Renal pelvis (tissue), 4 donors: Measurements from ENCODE around the gene RAB4A. TPM values are rescaled to one million over a fixed set of nuclear protein-coding genes. Genes with fewer than 3 reads are reported as not detected.
A peak's percentile ranks its signal among the peaks of the same experiment; 100 is the strongest.

ENCODE experiments used
- DNase-seq: peaks from one replicate; pipeline ENCODE4 v3.0.0-alpha.2; 2013
- polyA plus RNA-seq, 3 donors: library from polyadenylated mRNA; unstranded; fragments of 120-200 nt; gene quantifications; one replicate each; pipeline ENCODE4 v1.2.1, GENCODE V29; 2013; ENCODE audit not compliant: insufficient read length in 3 of 3

The RAB4A gene
- polyA plus RNA-seq, 3 donors: 51.9 to 62.5 (median 52.8) TPM

DNA sequence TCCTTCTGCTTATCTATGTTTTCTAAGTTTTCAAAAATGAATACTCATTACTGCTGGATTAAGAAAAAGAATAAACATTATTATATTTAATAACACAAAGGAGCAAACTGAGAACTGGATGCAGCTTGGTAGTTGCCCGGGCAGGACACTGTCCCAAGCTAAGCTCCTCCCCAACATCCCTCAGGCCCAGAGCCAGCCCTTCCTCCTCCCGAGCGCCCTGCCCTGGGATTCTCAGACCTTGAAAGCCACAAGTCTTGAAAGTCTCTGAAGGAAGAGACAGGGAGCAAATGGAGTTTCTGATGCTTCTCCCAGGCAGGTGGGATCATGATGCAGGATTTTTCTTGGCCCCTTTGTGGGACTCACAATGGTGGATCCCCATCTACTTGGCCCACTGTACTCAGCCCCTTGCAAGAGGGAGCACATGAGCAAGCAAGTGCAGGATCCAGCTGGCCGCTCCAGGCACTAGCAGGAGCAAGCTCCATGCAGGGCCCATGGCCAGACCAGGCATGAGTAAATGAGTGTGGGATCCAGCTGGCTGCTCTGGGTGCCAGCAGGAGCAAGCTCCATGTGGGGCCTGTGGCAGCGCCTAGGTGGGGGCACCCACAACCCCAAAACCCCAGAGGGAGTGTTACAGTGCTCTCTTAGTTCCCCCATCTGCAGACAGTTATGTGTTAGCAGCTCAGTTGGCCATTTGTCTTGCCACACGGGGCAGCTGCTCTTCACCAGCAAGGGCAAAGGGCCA is 32.1 kb upstream of the RAB4A start:
- no peak for DNase-seq

DNA sequence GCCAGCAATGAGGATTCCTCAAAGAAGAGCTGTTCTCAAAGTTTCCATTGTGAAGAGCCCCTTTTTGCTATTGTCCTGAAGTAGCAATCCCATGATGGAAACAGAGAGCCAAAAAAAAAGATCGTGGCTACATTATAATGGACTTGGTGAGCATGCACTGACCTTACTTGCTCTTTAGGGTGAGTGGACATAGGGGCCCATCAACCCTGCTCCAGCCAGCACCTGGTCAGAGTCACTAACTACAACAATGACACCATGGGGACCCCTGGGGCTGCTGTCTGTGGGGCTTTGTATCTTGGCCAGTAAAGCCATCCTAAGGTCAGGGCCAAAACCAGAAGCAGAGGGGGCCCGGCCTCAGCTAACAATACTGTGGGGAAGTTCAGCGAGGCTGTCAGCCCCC is 30.4 kb upstream of the RAB4A start:
- DNase-seq: no peak

DNA sequence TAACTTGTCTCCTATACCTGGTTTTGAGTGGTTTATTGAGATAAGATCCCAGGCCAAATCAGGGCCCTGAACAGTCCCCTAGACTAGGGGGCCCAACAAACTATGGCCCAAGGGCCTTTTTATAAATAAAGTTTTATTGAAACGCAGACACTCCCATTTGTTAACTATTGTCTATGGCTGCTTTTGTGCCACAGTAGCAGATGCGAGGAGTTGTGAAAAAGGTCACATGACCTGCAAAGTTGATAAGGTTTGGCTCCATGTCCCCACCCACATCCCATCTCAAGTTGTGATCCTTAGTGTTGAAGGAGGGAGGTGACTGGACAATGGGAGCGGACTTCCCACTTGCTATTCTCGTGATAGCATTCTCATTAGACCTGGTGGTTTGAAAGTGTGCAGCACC is 29.5 kb upstream of the RAB4A start:
- no peak for DNase-seq

DNA sequence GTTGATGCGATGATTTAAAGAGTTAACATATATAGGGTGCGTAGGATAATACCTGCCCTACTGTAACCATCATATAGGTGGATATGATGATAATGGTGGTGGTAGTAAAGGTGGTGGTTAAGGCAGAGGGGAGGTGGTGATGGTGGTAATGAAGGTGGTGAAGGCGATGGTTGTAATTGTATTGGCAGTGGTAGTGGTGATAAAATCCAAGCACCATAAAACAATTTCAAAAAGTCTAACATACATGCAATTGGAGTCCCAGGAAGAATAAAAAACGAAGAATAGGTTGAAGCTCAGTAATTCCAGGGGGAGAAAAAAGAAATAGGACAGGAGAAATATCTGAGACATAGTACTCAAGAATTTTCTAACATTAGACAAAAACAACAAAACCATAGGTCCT is 27.3 kb upstream of the RAB4A start:
- no peak for DNase-seq

DNA sequence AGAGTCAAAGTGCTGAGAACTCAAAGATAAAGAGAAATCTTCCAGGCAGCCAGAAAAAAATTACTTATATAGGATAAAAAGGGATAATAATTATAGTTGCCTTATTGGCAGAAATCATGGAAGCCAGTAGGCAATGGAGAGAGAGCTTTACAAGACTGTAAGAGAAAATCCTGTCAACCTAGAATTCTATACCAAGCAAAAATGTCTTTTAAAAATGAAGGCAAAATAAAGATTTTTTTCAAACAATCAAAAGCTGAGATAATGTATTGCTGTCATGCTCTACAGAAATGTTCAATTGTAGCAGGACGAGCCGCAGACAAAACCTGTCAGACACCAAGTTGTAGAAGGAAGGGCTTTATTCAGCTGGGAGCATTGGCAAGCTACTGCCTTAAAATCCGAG is 26.8 kb upstream of the RAB4A start:
- no peak for DNase-seq

DNA sequence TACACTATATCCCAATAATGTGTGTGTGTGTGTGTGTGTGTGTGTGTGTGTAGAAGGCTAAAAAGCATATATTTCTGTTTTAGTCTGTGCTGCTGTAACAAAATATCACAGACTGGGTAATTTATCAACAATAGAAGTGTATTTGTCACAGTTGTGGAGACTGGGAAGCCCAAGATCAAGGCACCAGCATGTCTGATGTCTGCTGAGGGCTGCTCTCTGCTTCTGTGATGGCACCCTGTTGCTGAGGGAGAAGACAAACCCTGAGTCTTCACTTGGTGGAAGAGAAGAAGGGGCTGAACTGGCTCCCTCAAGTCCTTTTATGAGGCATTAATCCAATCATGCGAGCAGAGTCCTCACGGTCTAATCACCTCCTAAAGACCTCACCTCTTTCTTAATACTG is 23.0 kb upstream of the RAB4A start:
- no peak for DNase-seq

DNA sequence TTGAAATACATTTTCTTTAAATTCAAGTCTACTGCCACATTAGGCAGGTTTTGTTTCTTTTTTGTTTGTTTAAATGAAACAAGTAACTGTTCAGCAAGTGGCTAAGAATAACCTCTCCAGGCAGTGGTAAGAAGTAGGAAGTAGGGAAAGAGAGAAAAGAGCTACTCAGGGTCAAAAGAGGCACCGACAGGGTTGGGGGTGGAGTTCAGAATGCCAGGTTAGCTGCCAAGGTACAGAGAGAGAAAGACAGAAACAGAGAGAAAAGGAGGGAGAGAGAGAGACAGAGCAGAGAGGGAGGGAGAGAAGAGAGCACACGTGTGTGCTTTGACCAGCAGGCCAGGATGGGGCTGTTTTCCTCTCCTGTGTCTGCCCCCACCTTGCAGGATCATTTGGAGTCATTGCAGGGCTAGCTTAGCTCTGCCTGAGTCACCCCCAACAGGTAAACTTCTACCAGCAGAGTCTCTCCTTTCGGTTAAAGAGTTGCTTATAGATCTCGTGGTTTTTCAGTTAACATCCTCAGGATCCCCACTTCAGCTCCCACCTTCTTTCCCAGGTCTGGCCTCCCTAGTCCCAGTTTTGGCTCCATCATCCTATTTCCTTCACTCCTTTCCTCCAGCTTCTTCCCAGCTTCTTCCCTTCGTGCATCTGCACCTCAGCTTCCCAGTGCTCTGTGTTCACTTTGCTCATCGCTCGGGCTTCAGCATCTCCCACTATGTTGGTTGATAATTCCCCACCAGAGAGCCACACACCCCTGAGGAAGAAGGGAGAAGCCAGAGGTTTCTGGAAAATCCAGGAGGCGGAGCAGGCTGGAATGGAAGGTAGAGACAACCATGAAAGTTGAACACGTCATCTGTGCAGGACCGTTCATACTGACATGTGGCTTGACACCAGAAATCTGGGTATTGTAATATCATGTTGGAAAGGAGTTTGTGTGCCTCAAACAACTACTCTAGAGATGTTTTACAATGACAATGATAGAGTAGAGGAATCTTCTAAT is 21.8 kb upstream of the RAB4A start:
- DNase-seq: no peak

DNA sequence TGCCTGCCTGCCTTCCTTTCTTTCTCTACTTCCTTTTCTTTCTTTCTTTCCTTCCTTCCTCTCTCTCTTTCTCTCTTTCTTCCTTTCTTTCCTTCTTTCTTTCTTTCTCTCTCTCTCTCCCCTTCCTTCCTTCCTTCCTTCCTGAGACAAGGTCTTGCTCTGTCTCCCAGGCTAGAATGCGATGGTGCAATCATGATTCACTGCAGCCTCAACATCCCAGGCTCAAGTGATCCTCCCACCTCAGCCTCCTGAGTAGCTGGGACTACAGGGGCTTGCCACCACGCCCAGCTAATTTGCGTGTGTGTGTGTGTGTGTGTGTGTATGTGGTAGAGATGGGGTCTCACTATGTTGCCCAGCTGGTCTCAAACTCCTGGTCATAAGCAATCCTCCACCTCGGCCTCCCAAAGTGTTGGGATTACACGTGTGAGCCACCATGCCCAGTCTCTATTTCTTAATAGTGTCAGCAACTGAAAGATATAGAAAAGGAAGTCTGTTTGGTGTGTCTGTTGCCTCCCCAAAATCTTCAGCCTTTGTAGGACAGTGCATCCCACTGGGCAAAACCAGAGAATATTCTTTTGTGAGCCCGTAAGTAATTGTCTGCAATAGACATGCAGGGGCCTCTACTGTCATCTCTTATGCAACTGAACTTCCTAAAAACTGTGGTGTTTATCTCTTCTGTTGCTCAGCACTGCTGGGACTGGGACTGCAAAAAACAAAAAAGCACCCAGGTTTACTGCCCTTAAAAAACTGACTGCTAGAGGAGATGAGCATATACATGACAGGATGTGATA is 20.9 kb upstream of the RAB4A start:
- no peak for DNase-seq

DNA sequence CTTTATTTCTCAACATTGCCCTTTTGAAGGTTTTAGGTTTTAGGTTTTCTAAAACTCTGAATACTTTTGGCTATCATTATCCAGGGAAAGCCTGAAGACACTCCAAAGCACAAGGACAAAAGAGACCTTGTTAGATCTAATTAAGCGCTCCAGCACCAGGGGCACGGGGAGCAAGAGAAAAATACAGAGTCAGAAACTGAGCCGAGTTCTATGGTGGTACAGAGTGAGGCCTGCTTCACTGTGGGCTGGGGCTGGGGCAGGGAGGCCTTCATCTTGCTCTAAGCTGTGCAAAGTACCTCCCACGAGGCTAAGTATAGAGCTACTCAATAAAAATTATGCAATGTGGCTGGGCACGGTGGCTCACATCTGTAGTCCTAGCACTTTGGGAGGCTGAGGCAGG is 19.7 kb upstream of the RAB4A start:
- no peak for DNase-seq

DNA sequence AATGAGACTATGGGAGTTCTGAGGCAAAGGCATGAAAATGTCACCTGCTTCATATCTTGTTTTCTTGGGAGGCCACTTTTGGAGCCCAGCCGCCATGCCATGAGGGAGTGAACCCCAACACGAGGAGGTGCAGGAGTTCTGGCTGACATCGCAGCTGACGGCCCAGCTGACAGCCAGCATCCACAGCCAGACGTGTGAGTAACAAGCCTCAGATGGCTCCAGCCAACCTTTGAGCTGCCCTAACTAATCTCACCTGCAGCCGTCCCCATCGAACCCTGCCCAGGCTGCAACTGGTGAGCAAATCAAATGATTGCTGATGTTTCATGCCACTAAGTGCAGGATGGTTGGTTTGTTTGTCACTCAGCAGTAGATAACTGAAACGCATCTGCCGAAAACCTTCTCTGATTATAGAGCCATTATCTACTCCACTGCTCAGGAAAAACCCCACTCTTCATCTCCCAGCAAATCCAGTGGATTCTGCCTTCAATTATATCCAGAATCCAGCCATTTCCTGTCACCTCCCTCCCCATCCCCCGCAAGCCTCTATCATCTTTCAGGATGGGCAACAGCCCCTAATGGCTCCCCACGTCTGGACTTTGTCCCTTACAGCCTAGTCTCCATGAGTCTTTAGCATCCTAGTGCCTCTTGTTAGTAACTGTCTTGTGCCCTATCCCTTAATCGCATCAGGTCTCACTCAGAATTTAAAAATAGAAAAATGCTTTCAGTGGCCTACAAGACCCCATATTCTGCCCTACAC is 18.5 kb upstream of the RAB4A start:
- no peak for DNase-seq

DNA sequence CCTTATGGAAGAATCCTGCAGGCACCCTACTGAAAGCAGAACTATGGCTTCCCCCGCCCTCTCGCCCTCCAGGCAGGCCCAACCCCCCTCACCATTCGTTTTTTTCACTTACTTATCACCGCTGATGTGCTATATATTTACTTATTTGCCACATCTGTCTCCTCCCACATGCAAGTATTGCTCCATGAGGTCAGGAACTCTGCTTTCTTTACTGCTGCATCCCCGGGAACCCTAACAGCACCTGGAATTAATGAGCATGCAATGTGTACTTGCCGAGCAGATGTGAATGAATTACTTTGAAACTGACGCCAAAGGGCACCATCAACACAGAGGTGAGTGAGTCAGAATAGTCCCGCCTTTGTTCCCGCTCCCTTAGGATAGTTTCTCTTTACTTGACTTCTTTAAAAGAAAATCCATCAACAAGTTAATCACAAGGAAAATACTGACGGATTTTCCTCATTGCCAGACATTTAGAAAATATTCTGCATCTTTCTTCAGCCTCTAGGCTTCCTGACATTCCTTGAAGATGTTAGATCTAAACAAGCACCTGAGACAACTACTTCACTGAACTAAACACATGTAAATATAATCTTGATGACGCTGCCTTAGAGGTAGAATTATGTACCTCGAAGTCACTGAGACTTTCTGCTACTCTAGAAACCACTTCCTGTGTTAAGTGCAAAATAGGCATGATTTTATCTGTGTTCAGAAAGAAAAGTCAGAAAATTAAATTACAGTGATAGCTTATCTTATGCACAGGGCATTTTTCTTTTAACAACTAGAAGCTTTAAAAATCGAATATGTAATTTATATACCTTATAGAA is 17.5 kb upstream of the RAB4A start:
- DNase-seq: peak; percentile 74

DNA sequence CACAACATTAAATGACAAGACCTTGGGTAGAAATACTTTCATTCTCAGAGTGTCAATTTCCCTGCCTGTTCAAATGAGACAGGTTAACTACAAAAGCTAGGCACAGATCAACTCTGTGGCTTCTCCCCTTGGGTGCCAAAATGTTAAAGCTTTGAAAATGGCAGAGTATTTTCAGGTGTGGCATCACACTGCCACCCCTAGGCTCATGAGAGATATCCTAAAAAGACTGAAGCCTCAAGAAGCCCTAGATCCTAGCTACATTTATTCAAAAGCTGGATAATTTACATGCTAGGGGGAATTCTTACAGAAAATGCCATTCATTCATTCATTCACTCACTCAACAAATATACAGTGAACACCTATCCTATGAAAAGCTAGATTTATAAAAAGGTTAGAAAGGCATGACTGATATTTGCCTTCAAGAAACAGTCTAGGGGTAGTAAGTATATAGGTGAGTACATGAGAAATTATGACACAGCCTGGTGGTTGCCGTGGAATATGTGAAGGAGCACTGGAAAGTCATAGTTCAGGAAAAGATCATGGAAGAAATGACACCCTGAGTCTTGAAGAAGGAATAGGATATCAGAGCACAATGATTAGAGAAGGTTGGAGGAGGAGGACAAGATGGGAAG is 15.9 kb upstream of the RAB4A start:
- no peak for DNase-seq

DNA sequence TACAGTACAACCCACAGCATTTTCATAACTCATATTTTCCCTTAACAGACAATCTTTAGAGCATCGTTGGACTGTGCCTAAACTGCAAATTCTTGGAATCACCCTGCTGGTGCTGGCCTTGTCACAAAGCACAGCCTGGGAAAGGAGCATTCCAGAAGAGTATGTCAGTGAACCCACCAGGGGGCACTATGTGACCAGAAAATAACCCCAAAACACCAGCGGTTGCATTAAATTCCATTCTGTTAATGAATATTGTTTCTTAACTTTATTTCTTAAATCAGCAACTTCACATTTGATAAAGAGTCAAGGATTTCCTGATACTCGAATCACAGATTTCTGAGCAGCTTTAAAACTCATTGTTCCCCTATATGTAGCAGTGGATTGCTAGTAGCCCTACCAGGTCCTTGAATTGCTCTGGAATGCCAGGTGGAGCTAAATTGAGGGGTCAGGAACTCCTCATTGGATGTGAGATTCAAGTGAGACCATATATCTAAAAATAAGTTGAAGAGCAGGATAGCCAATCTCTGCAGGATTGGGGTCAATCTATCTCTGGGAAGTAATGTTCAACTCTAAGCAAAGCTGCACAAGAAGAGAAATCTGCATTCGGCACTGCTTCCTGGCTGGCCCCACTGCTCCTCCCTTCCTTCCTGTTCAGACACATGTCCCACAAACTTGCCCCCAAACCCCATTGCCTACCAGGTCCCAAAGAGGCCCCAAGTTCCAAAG is 12.7 kb upstream of the RAB4A start:
- peak; percentile 70 for DNase-seq

DNA sequence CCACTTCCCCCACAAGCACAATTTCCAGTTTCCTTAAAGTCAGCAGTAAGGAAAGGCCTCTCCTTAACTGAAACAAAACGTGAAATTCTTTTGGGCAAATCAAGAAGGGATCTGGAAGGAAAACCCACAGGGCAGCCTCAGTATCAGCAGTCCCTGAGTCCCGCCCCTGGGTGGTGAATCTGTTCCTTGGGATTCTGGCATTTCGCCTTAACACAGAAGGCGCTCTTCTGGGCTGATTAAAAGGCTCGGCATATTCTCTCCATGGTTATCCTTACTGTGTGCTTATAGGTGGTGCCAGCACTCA is 12.2 kb upstream of the RAB4A start:
- no peak for DNase-seq

DNA sequence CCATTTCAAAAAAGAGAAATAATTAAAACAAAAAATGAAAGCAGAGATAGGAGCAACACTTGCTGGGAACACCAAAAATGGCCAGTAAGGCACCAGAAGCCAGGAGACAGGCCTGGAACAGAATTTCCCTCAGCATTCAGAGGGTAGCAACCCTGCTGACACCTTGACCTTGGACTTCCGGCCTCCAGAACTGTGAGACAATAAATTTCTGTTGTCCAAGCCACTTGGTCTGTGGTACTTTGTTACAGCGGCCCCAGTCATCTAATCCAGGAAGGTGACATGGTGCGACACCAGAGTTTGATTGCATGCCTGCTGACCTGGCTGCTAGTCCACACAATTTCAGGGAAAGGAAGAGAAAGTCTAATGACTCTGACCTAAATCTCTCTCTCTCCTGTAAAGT is 10.6 kb upstream of the RAB4A start:
- DNase-seq: no peak

DNA sequence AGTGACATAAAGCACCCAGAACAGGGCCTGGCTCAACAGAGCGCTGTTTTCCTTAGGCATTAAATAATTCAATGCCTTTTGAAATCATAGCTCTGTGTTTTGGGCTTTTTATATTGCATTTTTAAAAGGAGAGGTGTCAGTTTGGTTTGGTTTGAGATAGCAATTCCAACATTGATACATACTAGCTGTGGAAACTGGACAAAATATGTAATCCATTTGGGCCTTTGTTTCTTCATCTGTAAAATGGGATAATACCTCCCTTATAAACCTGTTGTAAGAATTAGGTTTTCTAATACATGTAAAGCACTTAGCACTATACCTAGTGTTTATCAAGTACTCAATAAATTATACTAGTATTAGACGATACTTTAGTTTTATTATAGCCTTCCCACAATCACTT is 8.7 kb upstream of the RAB4A start:
- no peak for DNase-seq

DNA sequence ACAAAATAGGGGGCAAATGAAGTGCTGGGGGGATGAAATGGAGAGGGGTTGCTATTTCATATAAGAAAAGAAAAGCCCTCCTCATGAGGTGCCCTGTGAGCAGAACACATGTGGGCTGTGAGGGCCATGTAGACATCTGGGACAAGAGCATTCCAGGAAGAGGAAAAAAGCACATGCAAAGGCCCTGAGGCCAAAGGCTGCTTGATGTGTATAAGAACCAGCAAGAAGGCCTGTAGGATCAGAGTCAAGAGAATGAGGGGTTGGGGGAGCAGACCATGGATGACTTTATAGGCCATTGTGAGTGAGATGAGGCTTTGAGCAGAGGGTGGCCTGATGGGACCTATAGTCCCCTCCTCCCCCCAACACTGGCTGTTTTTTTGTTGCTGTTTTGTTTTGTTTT is 7.7 kb upstream of the RAB4A start:
- DNase-seq: no peak

DNA sequence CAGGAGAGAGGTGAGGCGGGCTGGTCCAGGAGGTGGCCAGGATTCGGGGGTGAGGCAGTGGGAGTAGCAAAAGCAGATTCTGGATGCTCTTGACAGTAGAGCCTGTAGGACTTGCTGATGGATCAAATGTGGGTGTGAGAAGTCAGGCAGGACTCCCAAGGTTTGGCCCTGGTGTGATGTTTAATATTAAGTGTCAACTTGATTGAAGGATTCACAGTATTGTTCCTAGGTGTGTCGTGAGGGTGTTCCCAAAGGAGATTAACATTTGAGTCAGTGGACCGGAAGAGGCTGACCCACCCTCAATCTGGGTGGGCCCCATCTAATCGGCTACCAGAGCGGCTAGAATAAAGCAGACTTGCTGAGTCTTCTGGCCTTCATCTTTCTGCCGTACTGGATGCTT is 6.8 kb upstream of the RAB4A start:
- DNase-seq: no peak

DNA sequence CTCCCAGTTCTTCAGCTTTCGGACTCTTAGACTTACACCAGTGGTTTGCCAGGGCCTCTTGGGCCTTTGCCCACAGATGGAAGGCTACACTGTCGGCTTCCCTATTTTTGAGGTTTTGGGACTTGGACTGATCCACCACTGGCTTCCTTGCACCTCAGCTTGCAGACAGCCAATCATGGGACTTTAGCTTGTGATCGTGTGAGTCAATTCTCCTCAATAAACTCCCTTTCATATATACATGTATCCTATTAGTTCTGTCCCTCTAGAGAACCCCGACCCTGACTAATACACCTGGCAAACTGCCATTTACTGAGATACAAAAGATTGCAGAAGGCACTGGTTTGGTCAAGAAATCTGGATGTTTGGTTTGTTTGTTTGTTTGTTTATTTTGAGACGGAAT is 6.4 kb upstream of the RAB4A start:
- no peak for DNase-seq

DNA sequence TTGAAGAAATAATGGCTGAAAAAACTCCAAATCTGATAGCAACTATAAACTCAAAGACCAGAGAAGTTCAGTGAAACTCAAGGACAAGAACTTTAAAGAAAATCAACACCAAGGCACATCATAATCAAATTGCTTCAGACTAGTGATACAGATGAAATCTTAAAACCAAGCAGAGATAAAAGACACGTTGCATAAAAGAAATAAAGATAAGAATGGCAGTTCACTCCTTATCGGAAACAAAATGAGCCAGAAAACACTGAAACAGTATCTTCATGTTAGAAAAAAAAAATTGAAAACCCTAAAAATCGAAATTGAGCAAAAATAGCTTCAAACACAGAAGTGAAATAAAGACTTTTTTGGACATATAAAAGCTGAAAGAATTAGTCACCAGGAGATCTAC is 4.6 kb upstream of the RAB4A start:
- DNase-seq: no peak
